CD14-positive monocyte (primary cell): ENCODE measurements around the gene CD200R1. TPM values are rescaled to one million over a fixed set of nuclear protein-coding genes. Genes with fewer than 3 reads are reported as not detected.

Experiments used
- DNase-seq, 3 donors: peaks; one replicate each; pipeline ENCODE4 v3.0.0-alpha.2; 2011 to 2022
- H2AFZ ChIP-seq: 2 replicates; pipeline ENCODE4 v1.6.0; 2012; ENCODE audit warnings: mild to moderate bottlenecking, low read depth, low read length, inconsistent platforms; ENCODE audit not compliant: insufficient read depth, poor library complexity, severe bottlenecking
- H3K27ac ChIP-seq, 2 donors: 1 replicate in 1 of 2; 2 replicates in 1 of 2; pipeline ENCODE4 v1.5.1; 2012 to 2013; ENCODE audit warnings: low read length in 2 of 2, control low read depth in 1 of 2, inconsistent platforms in 1 of 2, low read depth in 1 of 2, mild to moderate bottlenecking in 1 of 2
- H3K27me3 ChIP-seq, 2 donors: one replicate each; pipeline versions ENCODE4 v1.6.0 to v1.6.1; 2011 to 2013; ENCODE audit warnings: low read length in 2 of 2; ENCODE audit not compliant: control insufficient read depth in 2 of 2, insufficient read depth in 2 of 2
- H3K36me3 ChIP-seq, 2 donors: replicated peaks in 1 of 2; 1 replicate in 1 of 2; 2 replicates in 1 of 2; pipeline versions ENCODE4 v1.5.1 to v1.6.1; 2012 to 2013; ENCODE audit warnings: low read length in 2 of 2, control low read depth in 1 of 2, inconsistent platforms in 1 of 2, mild to moderate bottlenecking in 1 of 2; ENCODE audit not compliant: insufficient read depth in 2 of 2, control insufficient read depth in 1 of 2
- H3K4me1 ChIP-seq, 2 donors: 1 replicate in 1 of 2; 2 replicates in 1 of 2; pipeline versions ENCODE4 v1.5.1 to v1.6.1; 2012 to 2013; ENCODE audit warnings: low read length in 2 of 2, control low read depth in 1 of 2, inconsistent platforms in 1 of 2, mild to moderate bottlenecking in 1 of 2, moderate library complexity in 1 of 2; ENCODE audit not compliant: insufficient read depth in 2 of 2, control insufficient read depth in 1 of 2
- H3K4me2 ChIP-seq: replicated peaks from 2 replicates; pipeline ENCODE3; 2012; ENCODE audit warnings: low read length, moderate library complexity, mild to moderate bottlenecking; ENCODE audit not compliant: poor library complexity, severe bottlenecking; ENCODE audit errors: extremely low read depth
- H3K4me3 ChIP-seq, 3 experiments: fragments of 200-600 bp in 1 of 3; sonication (generic) in 1 of 3; replicated peaks in 1 of 3; 1 replicate in 2 of 3; 2 replicates in 1 of 3; pipeline ENCODE4 v1.5.1; 2011 to 2013; ENCODE audit warnings: low read length in 3 of 3, mild to moderate bottlenecking in 3 of 3, control low read depth in 2 of 3, low read depth in 2 of 3, inconsistent platforms in 1 of 3, moderate library complexity in 1 of 3
- H3K79me2 ChIP-seq: 2 replicates; pipeline ENCODE4 v1.6.0; 2012; ENCODE audit warnings: mild to moderate bottlenecking, control low read depth, inconsistent platforms, low read length, moderate library complexity; ENCODE audit not compliant: insufficient read depth
- H3K9ac ChIP-seq: 2 replicates; pipeline ENCODE4 v1.6.0; 2017; ENCODE audit warnings: low read length, mild to moderate bottlenecking; ENCODE audit not compliant: insufficient read depth, poor library complexity, severe bottlenecking
- H3K9me3 ChIP-seq, 2 donors: replicated peaks in 1 of 2; 1 replicate in 1 of 2; 2 replicates in 1 of 2; pipeline versions ENCODE4 v1.5.1 to v1.6.1; 2012 to 2013; ENCODE audit warnings: low read length in 2 of 2, control low read depth in 1 of 2; ENCODE audit not compliant: control insufficient read depth in 1 of 2, insufficient read depth in 1 of 2
- H4K20me1 ChIP-seq: 2 replicates; pipeline ENCODE4 v1.6.0; 2012; ENCODE audit warnings: mild to moderate bottlenecking, low read length, control low read depth, moderate library complexity; ENCODE audit not compliant: insufficient read depth
- H3K27ac Mint-ChIP-seq, 7 donors: one replicate each; pipeline ENCODE4 v1.8.0; 2020; ENCODE audit warnings: mild to moderate bottlenecking in 7 of 7, mixed read lengths in 7 of 7, moderate library complexity in 6 of 7, inconsistent platforms in 2 of 7
- H3K27me3 Mint-ChIP-seq, 3 donors: one replicate each; pipeline ENCODE4 v1.8.0; 2021 to 2022; ENCODE audit warnings: low read depth in 3 of 3, mild to moderate bottlenecking in 3 of 3, mixed read lengths in 3 of 3, moderate library complexity in 3 of 3, inconsistent platforms in 1 of 3
- H3K36me3 Mint-ChIP-seq, 2 donors: one replicate each; pipeline ENCODE4 v1.8.0; 2020; ENCODE audit warnings: mixed read lengths in 2 of 2, inconsistent platforms in 1 of 2, mild to moderate bottlenecking in 1 of 2
- H3K4me1 Mint-ChIP-seq: one replicate; pipeline ENCODE4 v1.8.0; 2020; ENCODE audit warnings: mild to moderate bottlenecking, mixed read lengths
- H3K4me3 Mint-ChIP-seq, 2 donors: one replicate each; pipeline ENCODE4 v1.8.0; 2020; ENCODE audit warnings: mild to moderate bottlenecking in 2 of 2, mixed read lengths in 2 of 2, moderate library complexity in 1 of 2
- H3K9me3 Mint-ChIP-seq, 7 donors: one replicate each; pipeline ENCODE4 v1.8.0; 2020 to 2022; ENCODE audit warnings: mixed read lengths in 7 of 7, mild to moderate bottlenecking in 6 of 7, moderate library complexity in 6 of 7, inconsistent platforms in 2 of 7
- WGBS: methylation state at CpG from one replicate; pipeline ENCODE4 v1.1.5; 2013; ENCODE audit warnings: missing lambda C conversion rate; ENCODE audit not compliant: insufficient coverage; 5-methylcytosine and 5-hydroxymethylcytosine counted together
- intact Hi-C, 2 donors: fragments of 100-400 bp; cut with micrococcal nuclease; formaldehyde crosslinking; loops; one replicate each; pipeline versions ENCODE4 v1.15.0 to v1.15.1; 2023
- polyA plus RNA-seq, 3 donors: library from polyadenylated mRNA; depleted of rRNA in 1 of 3; unstranded in 2 of 3; stranded (reverse) in 1 of 3; fragments of 300-500 nt in 2 of 3; fragments of >200 nt in 1 of 3; fragmentation: Illumina TruSeq in 2 of 3; gene quantifications; 1 replicate in 2 of 3; 2 replicates in 1 of 3; pipeline ENCODE4 v1.2.3, GENCODE V29; 2012 to 2021
- TF ChIP-seq, protein P1 (sequence below): fragments of 200-600 bp; IDR thresholded peaks from one replicate; pipeline ENCODE4 v1.8.0; 2022; ENCODE audit warnings: antibody characterized with exemption, mild to moderate bottlenecking

Gene CD200R1
- polyA plus RNA-seq, 3 donors = 1.5 to 9.0 (median 1.6) TPM

DNA sequence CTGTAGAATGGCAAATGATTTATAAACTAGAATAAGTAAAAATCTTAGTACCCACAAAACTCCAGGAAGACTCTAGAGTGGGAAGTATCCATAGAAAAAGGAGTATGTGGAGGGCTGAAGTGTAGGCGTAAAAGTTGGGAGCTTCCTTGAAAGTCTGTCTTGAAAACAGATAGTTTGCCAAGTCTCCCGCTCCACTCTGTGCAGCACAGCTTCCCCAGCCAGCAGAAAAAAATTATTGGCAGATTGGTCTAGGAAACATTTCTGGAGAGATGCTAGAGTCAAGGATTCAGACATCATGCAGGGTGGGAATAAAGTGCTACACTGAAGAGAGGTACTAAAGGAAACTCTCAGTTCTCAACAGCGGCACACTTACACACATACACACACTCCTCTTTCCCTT lies 74.8 kb downstream of the CD200R1 start:
- no peak overlapping the region for H3K9ac ChIP-seq
- no peak for DNase-seq
- H3K4me3 ChIP-seq = no peak overlapping the region
- H3K4me3 Mint-ChIP-seq = no peak overlapping the region
- H3K9me3 Mint-ChIP-seq = peaks cover 0 to 10% (median 4%) of the 10 kb centered on the region in 7 donors
- TF ChIP-seq, protein P1, sequence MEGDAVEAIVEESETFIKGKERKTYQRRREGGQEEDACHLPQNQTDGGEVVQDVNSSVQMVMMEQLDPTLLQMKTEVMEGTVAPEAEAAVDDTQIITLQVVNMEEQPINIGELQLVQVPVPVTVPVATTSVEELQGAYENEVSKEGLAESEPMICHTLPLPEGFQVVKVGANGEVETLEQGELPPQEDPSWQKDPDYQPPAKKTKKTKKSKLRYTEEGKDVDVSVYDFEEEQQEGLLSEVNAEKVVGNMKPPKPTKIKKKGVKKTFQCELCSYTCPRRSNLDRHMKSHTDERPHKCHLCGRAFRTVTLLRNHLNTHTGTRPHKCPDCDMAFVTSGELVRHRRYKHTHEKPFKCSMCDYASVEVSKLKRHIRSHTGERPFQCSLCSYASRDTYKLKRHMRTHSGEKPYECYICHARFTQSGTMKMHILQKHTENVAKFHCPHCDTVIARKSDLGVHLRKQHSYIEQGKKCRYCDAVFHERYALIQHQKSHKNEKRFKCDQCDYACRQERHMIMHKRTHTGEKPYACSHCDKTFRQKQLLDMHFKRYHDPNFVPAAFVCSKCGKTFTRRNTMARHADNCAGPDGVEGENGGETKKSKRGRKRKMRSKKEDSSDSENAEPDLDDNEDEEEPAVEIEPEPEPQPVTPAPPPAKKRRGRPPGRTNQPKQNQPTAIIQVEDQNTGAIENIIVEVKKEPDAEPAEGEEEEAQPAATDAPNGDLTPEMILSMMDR = no peak
- no peaks in the 10 kb centered on the region for H4K20me1 ChIP-seq
- no peak overlapping the region for H3K27ac Mint-ChIP-seq
- H3K27me3 Mint-ChIP-seq = peaks cover 0 to 7% (median 1%) of the 10 kb centered on the region in 3 donors
- no peaks in the 10 kb centered on the region for H3K36me3 ChIP-seq
- no peaks in the 10 kb centered on the region for H3K79me2 ChIP-seq
- H3K36me3 Mint-ChIP-seq = no peaks in the 10 kb centered on the region
- intact Hi-C loops = no loop called here
- no peak overlapping the region for H3K4me2 ChIP-seq
- peaks cover 8% of the 10 kb centered on the region for H3K4me1 Mint-ChIP-seq
- peaks cover 0 to 4% of the 10 kb centered on the region in 2 donors for H3K9me3 ChIP-seq
- H3K27ac ChIP-seq = no peak overlapping the region
- 100% methylated on average over 2 of the region's 3 CpGs for WGBS
- H2AFZ ChIP-seq = no peak overlapping the region
- H3K4me1 ChIP-seq = peaks cover 4 to 6% of the 10 kb centered on the region in 2 donors
- H3K27me3 ChIP-seq = no peaks in the 10 kb centered on the region

DNA sequence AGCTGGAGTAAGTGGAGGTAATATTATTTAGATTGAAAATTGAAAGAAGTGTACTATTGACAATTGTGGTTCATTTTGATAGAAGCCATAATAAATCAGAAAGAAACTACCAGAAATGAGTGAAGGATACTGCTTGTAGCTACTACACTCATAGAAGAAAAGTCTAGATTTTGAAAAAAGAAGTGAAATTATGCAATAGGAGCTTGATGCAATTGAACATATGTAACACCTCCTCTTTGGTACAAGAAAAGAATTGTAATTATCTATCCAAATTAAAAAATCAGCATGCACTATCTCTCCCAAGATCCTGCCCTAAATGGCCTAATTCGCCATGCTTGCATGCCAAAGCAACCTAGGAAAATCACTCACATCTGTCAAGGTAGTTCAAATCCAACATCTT lies 77.1 kb downstream of the CD200R1 start:
- WGBS = no CpG with 5 or more reads among the region's 1 CpG
- Mint-ChIP-seq H3K9me3 (peaks cover 0 to 3% (median 0%) of the 10 kb centered on the region in 7 donors), H3K36me3 (no peaks in the 10 kb centered on the region), H3K27ac (no peak overlapping the region), H3K4me3 (no peak overlapping the region), H3K27me3 (peaks cover 0 to 5% (median 1%) of the 10 kb centered on the region in 3 donors), H3K4me1 (peaks cover 10% of the 10 kb centered on the region)
- Histone ChIP-seq H3K36me3 (no peaks in the 10 kb centered on the region), H3K79me2 (no peaks in the 10 kb centered on the region), H4K20me1 (no peaks in the 10 kb centered on the region), H3K4me3 (no peak overlapping the region), H3K9ac (no peak overlapping the region), H3K27me3 (no peaks in the 10 kb centered on the region), H3K9me3 (peaks cover 0 to 4% of the 10 kb centered on the region in 2 donors), H3K27ac (no peak overlapping the region), H2AFZ (no peak overlapping the region), H3K4me2 (no peak overlapping the region), H3K4me1 (peaks cover 4 to 6% of the 10 kb centered on the region in 2 donors)
- TF ChIP-seq, protein P1 = no peak
- DNase-seq = peak in 1 of 3 donors; percentile 50
- intact Hi-C loops = no loop called here
